A673 (cell line): ENCODE measurements around the gene CRYBA2. TPM values are rescaled to one million over a fixed set of nuclear protein-coding genes. Genes with fewer than 3 reads are reported as not detected.
A peak's percentile ranks its signal among the peaks of the same experiment; 100 is the strongest.

Experiments used
- BruUV-seq: library from RNA; stranded (reverse); fragments of 400-500 nt; replicated peaks from 2 replicates; lab custom pipeline; 2021; lab: Mats Ljungman, UMichigan
- CTCF ChIA-PET: fragments of 300-600 bp; sonication (Branson Sonifier 250); formaldehyde crosslinking; loops from one replicate; lab custom pipeline; 2022; ENCODE audit warnings: antibody characterized with exemption; lab: Charles Lee
- POLR2A ChIA-PET: fragments of 300-600 bp; sonication (Branson Sonifier 250); formaldehyde crosslinking; loops from one replicate; lab custom pipeline; 2022; ENCODE audit warnings: antibody characterized with exemption; ENCODE audit not compliant: low non-redundant PET; lab: Charles Lee
- DNase-seq: peaks from one replicate; pipeline ENCODE4 v3.0.0-alpha.2; 2015; ENCODE audit warnings: low spot score
- H3K27ac ChIP-seq: fragments of 200-600 bp; sonication (generic); 2 replicates; pipeline ENCODE4 v1.5.1; 2016; ENCODE audit warnings: mixed run types, low read depth, mild to moderate bottlenecking, mixed read lengths, antibody characterized with exemption, low read length; ENCODE audit not compliant: poor library complexity, severe bottlenecking
- H3K27me3 ChIP-seq: fragments of 200-600 bp; sonication (generic); replicated peaks from 2 replicates; pipeline ENCODE4 v1.6.1; 2017; ENCODE audit warnings: mixed run types, low read depth, mild to moderate bottlenecking, mixed read lengths, antibody characterized with exemption, low read length; ENCODE audit not compliant: insufficient read depth, poor library complexity
- H3K36me3 ChIP-seq: fragments of 200-600 bp; sonication (generic); 2 replicates; pipeline ENCODE4 v1.6.1; 2016; ENCODE audit warnings: mixed run types, mild to moderate bottlenecking, mixed read lengths, antibody characterized with exemption, low read length; ENCODE audit not compliant: insufficient read depth, poor library complexity, severe bottlenecking
- H3K4me1 ChIP-seq: fragments of 200-600 bp; sonication (generic); 2 replicates; pipeline ENCODE4 v1.6.1; 2017; ENCODE audit warnings: mixed run types, mild to moderate bottlenecking, mixed read lengths, antibody characterized with exemption, low read length; ENCODE audit not compliant: insufficient read depth, poor library complexity, severe bottlenecking
- H3K4me3 ChIP-seq: fragments of 200-600 bp; sonication (generic); 2 replicates; pipeline ENCODE4 v1.5.1; 2016; ENCODE audit warnings: low read depth, mixed run types, mild to moderate bottlenecking, mixed read lengths, low read length; ENCODE audit not compliant: poor library complexity, severe bottlenecking
- H3K9me3 ChIP-seq: fragments of 200-600 bp; sonication (generic); 2 replicates; pipeline ENCODE4 v1.6.1; 2016; ENCODE audit warnings: mixed run types, low read depth, mild to moderate bottlenecking, mixed read lengths, antibody characterized with exemption, low read length; ENCODE audit not compliant: poor library complexity, severe bottlenecking
- CTCF ChIP-seq: fragments of 300-800, 200-600 bp; sonication (generic); conservative IDR thresholded peaks from 2 replicates; pipeline ENCODE4 v1.5.1; 2017; ENCODE audit warnings: low read depth, mild to moderate bottlenecking, antibody characterized with exemption, low read length, moderate library complexity, mixed read lengths
- EZH2 ChIP-seq: fragments of 200-600 bp; sonication (generic); IDR thresholded peaks from 2 replicates; pipeline ENCODE4 v1.6.1; 2017; ENCODE audit warnings: borderline replicate concordance, low read depth, mild to moderate bottlenecking, mixed read lengths, antibody characterized with exemption, low read length; ENCODE audit not compliant: poor library complexity, severe bottlenecking
- intact Hi-C: fragments of 100-400 bp; cut with micrococcal nuclease; formaldehyde crosslinking; loops from one replicate; pipeline ENCODE4 v1.10.0; 2022; ENCODE audit not compliant: unreplicated experiment
- total RNA-seq: library from RNA; stranded (reverse); gene quantifications from 2 replicates; pipeline ENCODE4 v1.2.3, GENCODE V29; 2021

Gene CRYBA2
- total RNA-seq, 1 experiment from 2014 or later: 1.3 TPM

GRCh38 chr2:218962859-218963492, 30.2 kb downstream of the CRYBA2 start:
- TF ChIP-seq EZH2 (no peak), CTCF (no peak)
- H3K4me3 ChIP-seq: peak overlapping the region; percentile 28
- CTCF ChIA-PET: interaction anchor here (0.8 kb wide), 1 partner anchor 67 kb away, joined by 4 read pairs; no protein-coding TSS in a partner anchor
- no peaks in the 10 kb centered on the region for H3K36me3 ChIP-seq
- no TSS peak for BruUV-seq
- peak; percentile 74 for DNase-seq
- intact Hi-C loops: no loop called here
- H3K27me3 ChIP-seq: peaks cover 29% of the 10 kb centered on the region
- POLR2A ChIA-PET: no interaction called here
- peaks cover 24% of the 10 kb centered on the region for H3K4me1 ChIP-seq
- no peaks in the 10 kb centered on the region for H3K9me3 ChIP-seq
- no peak overlapping the region for H3K27ac ChIP-seq

- no peak for DNase-seq
- Histone ChIP-seq H3K4me1 (peaks cover 24% of the 10 kb centered on the region), H3K27ac (no peak overlapping the region), H3K36me3 (no peaks in the 10 kb centered on the region), H3K27me3 (peaks cover 29% of the 10 kb centered on the region), H3K9me3 (no peaks in the 10 kb centered on the region), H3K4me3 (no peak overlapping the region)
- intact Hi-C loops: no loop called here
- ChIA-PET POLR2A (no interaction called here), CTCF (interaction anchor here (0.7 kb wide), 1 partner anchor 120 kb away, joined by 3 read pairs; no protein-coding TSS in a partner anchor)
- no peak for TF ChIP-seq EZH2
- TF ChIP-seq CTCF: no peak
- no TSS peak for BruUV-seq
Observed at GRCh38 chr2:218961651-218962570, 31.3 kb downstream of the CRYBA2 start.

- TF ChIP-seq CTCF: no peak
- TF ChIP-seq EZH2: no peak
- Histone ChIP-seq H3K36me3 (no peaks in the 10 kb centered on the region), H3K4me3 (no peak overlapping the region), H3K9me3 (no peaks in the 10 kb centered on the region), H3K27ac (no peak overlapping the region), H3K27me3 (peaks cover 29% of the 10 kb centered on the region), H3K4me1 (peaks cover 24% of the 10 kb centered on the region)
- BruUV-seq: no TSS peak
- ChIA-PET CTCF (interaction anchor here (0.7 kb wide), 1 partner anchor 121 kb away, joined by 3 read pairs; no protein-coding TSS in a partner anchor), POLR2A (no interaction called here)
- DNase-seq: no peak
- intact Hi-C loops: no loop called here
Observed at GRCh38 chr2:218961229-218961628, 32.0 kb downstream of the CRYBA2 start.
